K562 (cell line): ENCODE data around the gene SAPCD1. TPM values are rescaled to one million over a fixed set of nuclear protein-coding genes. Genes with fewer than 3 reads are reported as not detected.
A peak's percentile ranks its signal among the peaks of the same experiment; 100 is the strongest.

Experiments
- CHD4 ChIP-seq: fragments of 200-600 bp; sonication (generic); IDR thresholded peaks from 3 replicates; pipeline ENCODE4 v1.6.1; 2012; ENCODE audit warnings: low read depth, mild to moderate bottlenecking, mixed read lengths, low read length, inconsistent platforms; ENCODE audit not compliant: insufficient read depth, insufficient replicate concordance, poor library complexity, severe bottlenecking
- DACH1 ChIP-seq: fragments of 450-650 bp; IDR thresholded peaks from 2 replicates; pipeline ENCODE4 v1.6.1; 2018; ENCODE audit not compliant: partially characterized antibody
- ETV1 ChIP-seq: fragments of 450-650 bp; conservative IDR thresholded peaks from 2 replicates; pipeline ENCODE4 v1.6.1; 2016; ENCODE audit warnings: missing genetic modification characterization, control low read depth, low read depth, missing compliant biosample characterization
- HDAC6 ChIP-seq: IDR thresholded peaks from 2 replicates; pipeline ENCODE4 v1.6.1; 2012; ENCODE audit warnings: low read depth, mild to moderate bottlenecking, control low read depth, inconsistent platforms, low read length, moderate library complexity
- HINFP ChIP-seq: fragments of 450-650 bp; conservative IDR thresholded peaks from 2 replicates; pipeline ENCODE4 v1.6.1; 2016; ENCODE audit warnings: missing genetic modification characterization, low read depth, mild to moderate bottlenecking, control low read depth, missing compliant biosample characterization
- ILK ChIP-seq: fragments of 450-650 bp; IDR thresholded peaks from 2 replicates; pipeline ENCODE4 v1.6.1; 2016; ENCODE audit warnings: missing genetic modification characterization, low read depth, mild to moderate bottlenecking, missing compliant biosample characterization, moderate library complexity, borderline replicate concordance
- IRF1 ChIP-seq: sonication (generic); formaldehyde crosslinking; IDR thresholded peaks from 2 replicates; pipeline ENCODE4 v1.8.0; 2022; ENCODE audit warnings: missing genetic modification reagents, mild to moderate bottlenecking, borderline replicate concordance
- NFXL1 ChIP-seq: fragments of 450-650 bp; formaldehyde crosslinking; IDR thresholded peaks from 2 replicates; pipeline ENCODE4 v1.4.0; 2021; ENCODE audit warnings: mild to moderate bottlenecking
- SAFB ChIP-seq: fragments of 200-400 bp; formaldehyde crosslinking; IDR thresholded peaks from 2 replicates; pipeline ENCODE4 v1.6.1; 2017; ENCODE audit warnings: low read depth, low read length, borderline replicate concordance
- SMC3 ChIP-seq: conservative IDR thresholded peaks from 2 replicates; pipeline ENCODE4 v1.6.1; 2011; ENCODE audit warnings: low read depth, low read length, improper control_type of control experiment; ENCODE audit not compliant: insufficient read depth
- SNAPC5 ChIP-seq: fragments of 250-450 bp; sonication (Bioruptor Pico); IDR thresholded peaks from 2 replicates; pipeline ENCODE4 v1.8.0; 2021; ENCODE audit warnings: moderate library complexity, mild to moderate bottlenecking, inconsistent platforms
- SNIP1 ChIP-seq: fragments of 450-650 bp; IDR thresholded peaks from 2 replicates; pipeline ENCODE4 v1.7.1; 2017; ENCODE audit warnings: low read depth, mild to moderate bottlenecking
- SRSF9 ChIP-seq: fragments of 200-400 bp; formaldehyde crosslinking; IDR thresholded peaks from 2 replicates; pipeline ENCODE4 v1.6.1; 2017; ENCODE audit warnings: low read depth, low read length, borderline replicate concordance
- TOE1 ChIP-seq, 2 experiments: fragments of 450-650 bp in 1 of 2; sonication (generic) in 1 of 2; formaldehyde crosslinking in 1 of 2; IDR thresholded peaks; 2 replicates each; pipeline versions ENCODE4 v1.7.1 to v1.8.0; 2016 to 2022; ENCODE audit warnings: borderline replicate concordance in 2 of 2, mild to moderate bottlenecking in 2 of 2, antibody characterized with exemption in 1 of 2, inconsistent platforms in 1 of 2, low read depth in 1 of 2, missing genetic modification reagents in 1 of 2, moderate library complexity in 1 of 2
- TSHZ1 ChIP-seq: fragments of 250-450 bp; sonication (Bioruptor Pico); IDR thresholded peaks from 2 replicates; pipeline ENCODE4 v1.4.0; 2020; ENCODE audit warnings: mild to moderate bottlenecking, moderate library complexity
- ZNF12 ChIP-seq: sonication (generic); formaldehyde crosslinking; IDR thresholded peaks from 2 replicates; pipeline ENCODE4 v1.4.0; 2020; ENCODE audit warnings: mild to moderate bottlenecking, missing genetic modification reagents
- ZNF124 ChIP-seq: sonication (generic); formaldehyde crosslinking; IDR thresholded peaks from 2 replicates; pipeline ENCODE4 v1.8.1; 2022; ENCODE audit warnings: missing genetic modification reagents
- ZNF133 ChIP-seq: fragments of 250-450 bp; sonication (Bioruptor Pico); IDR thresholded peaks from 2 replicates; pipeline ENCODE4 v1.4.0; 2020; ENCODE audit warnings: mild to moderate bottlenecking
- ZNF253 ChIP-seq: fragments of 250-450 bp; sonication (Bioruptor Pico); conservative IDR thresholded peaks from 2 replicates; pipeline ENCODE4 v1.6.1; 2021; ENCODE audit warnings: mild to moderate bottlenecking
- ZNF431 ChIP-seq: sonication (generic); formaldehyde crosslinking; IDR thresholded peaks from 2 replicates; pipeline ENCODE4 v1.8.0; 2022; ENCODE audit warnings: mild to moderate bottlenecking, missing genetic modification reagents
- ZNF76 ChIP-seq: fragments of 250-450 bp; sonication (Bioruptor Pico); IDR thresholded peaks from 2 replicates; pipeline ENCODE4 v1.4.0; 2020; ENCODE audit warnings: mild to moderate bottlenecking, moderate library complexity, borderline replicate concordance
- polyA plus RNA-seq, 8 experiments: library from polyadenylated mRNA; depleted of rRNA in 4 of 8; stranded (reverse) in 5 of 8; unstranded in 3 of 8; fragments of >200 nt; fragmentation: Nextera tagmentation in 2 of 8; fragmentation: Illumina TruSeq in 1 of 8; extraction: Ambion mirVana in 2 of 8; extraction: Trizol in 1 of 8; gene quantifications; 2 replicates each; pipeline versions ENCODE4 v1.2.1 to v1.2.3, GENCODE V29; 2011 to 2014; ENCODE audit warnings: inconsistent platforms in 1 of 8, missing spikeins in 1 of 8
- total RNA-seq, 7 experiments: library from RNA; depleted of rRNA in 6 of 7; stranded (reverse); fragments of >200 nt in 6 of 7; fragmentation: Illumina TruSeq in 2 of 7; extraction: Trizol in 2 of 7; gene quantifications; 2 replicates each; pipeline versions ENCODE4 v1.2.1 to v1.2.3, GENCODE V29; 2011 to 2021; ENCODE audit warnings: low replicate concordance in 1 of 7

The SAPCD1 gene
- total and polyA plus RNA-seq, 9 of the 15 experiments (the other 6 are each of a cell fraction or from before 2014, with no cell fraction given) = 2.6 to 30.2 (median 7.4) TPM

- TF ChIP-seq HINFP (tag) = 0 out of 2 replicates have a peak, but pooled peaks have one; percentile 32
- no peak for TF ChIP-seq SAFB
- no peak for TF ChIP-seq TOE1 (IDR thresholded peaks at IDR 0.05; ENCODE audit: borderline replicate concordance)
- TF ChIP-seq TOE1 (CRISPR knock-in tag; IDR thresholded peaks at IDR 0.05; ENCODE audit: borderline replicate concordance, low read depth) = peak; percentile 48; the same call in 1 of the 2 replicates
- no peak for TF ChIP-seq HDAC6
- no peak for TF ChIP-seq ZNF431
- TF ChIP-seq TSHZ1 (CRISPR knock-in tag) = 0 out of 2 replicates have a peak, but pooled peaks have one; percentile 60
- no peak; the same call in 1 of the 2 replicates for TF ChIP-seq ZNF133 (CRISPR knock-in tag)
- no peak for TF ChIP-seq SMC3
- peak; percentile 68; the same call in 1 of the 2 replicates for TF ChIP-seq ILK
- TF ChIP-seq SNAPC5 (CRISPR knock-in tag) = no peak
- no peak for TF ChIP-seq SNIP1
- no peak for TF ChIP-seq SRSF9
- no peak for TF ChIP-seq ZNF253 (CRISPR knock-in tag)
- TF ChIP-seq CHD4 = peak; percentile 90
- no peak for TF ChIP-seq IRF1
- 0 out of 2 replicates have a peak, but pooled peaks have one; percentile 39 for TF ChIP-seq ZNF76 (CRISPR knock-in tag)
- TF ChIP-seq ZNF124 (CRISPR knock-in tag) = no peak
- no peak for TF ChIP-seq DACH1
- no peak for TF ChIP-seq ZNF12 (CRISPR knock-in tag)
- no peak for TF ChIP-seq NFXL1 (CRISPR knock-in tag)
- no peak for TF ChIP-seq ETV1 (tag)
Observed at GRCh38 chr6:31736768-31737314, 25.6 kb upstream of the SAPCD1 start (continued).
